ENCODE results near the gene MYOCD. TPM values are rescaled to one million over a fixed set of nuclear protein-coding genes. Genes with fewer than 3 reads are reported as not detected.

The MYOCD gene
- total RNA-seq, 4 donors from 2014 or later = 0.34 to 2.8 (median 0.78) TPM

- H3K9me3 ChIP-seq = no peaks in the 10 kb centered on the region
- DNase-seq (ENCODE audit: low spot score in 2 of 2) = no peak
- no peaks in the 10 kb centered on the region for H3K4me1 ChIP-seq
- TF ChIP-seq POLR2A (IDR thresholded peaks at IDR 0.05) (no peak), EP300 (IDR thresholded peaks at IDR 0.05) (no peak), CTCF (IDR thresholded peaks at IDR 0.05) (no peak), POLR2AphosphoS5 (IDR thresholded peaks at IDR 0.05) (no peak)
- no peaks in the 10 kb centered on the region for H3K36me3 ChIP-seq
- no peaks in the 10 kb centered on the region for H3K27me3 ChIP-seq
- no peak overlapping the region for H3K27ac ChIP-seq
- H3K4me3 ChIP-seq = no peak overlapping the region
These were observed 43.4 kb downstream of the MYOCD start for GRCh38 chr17:12709063-12709462.

GRCh38 chr17:12712415-12712814, 46.7 kb downstream of the MYOCD start:
- 69% methylated on average over 4 of the region's 4 CpGs for WGBS
- H3K9me3 ChIP-seq = no peaks in the 10 kb centered on the region
- H3K27ac ChIP-seq = peak overlapping the region; percentile 20
- H3K27me3 ChIP-seq = no peaks in the 10 kb centered on the region
- DNase-seq (ENCODE audit: low spot score in 2 of 2) = no peak
- no peak for TF ChIP-seq POLR2AphosphoS5 (IDR thresholded peaks at IDR 0.05)
- TF ChIP-seq CTCF (IDR thresholded peaks at IDR 0.05) = no peak
- TF ChIP-seq POLR2A (IDR thresholded peaks at IDR 0.05) = no peak
- TF ChIP-seq EP300 (IDR thresholded peaks at IDR 0.05) = no peak
- no peaks in the 10 kb centered on the region for H3K36me3 ChIP-seq
- H3K4me3 ChIP-seq = no peak overlapping the region
- H3K4me1 ChIP-seq = no peaks in the 10 kb centered on the region

- Histone ChIP-seq H3K9me3 (no peaks in the 10 kb centered on the region), H3K27ac (peak overlapping the region; percentile 20), H3K36me3 (no peaks in the 10 kb centered on the region), H3K27me3 (no peaks in the 10 kb centered on the region), H3K4me1 (no peaks in the 10 kb centered on the region), H3K4me3 (no peak overlapping the region)
- DNase-seq (ENCODE audit: low spot score in 2 of 2) = no peak
- no peak for TF ChIP-seq POLR2A (IDR thresholded peaks at IDR 0.05)
- TF ChIP-seq EP300 (IDR thresholded peaks at IDR 0.05) = no peak
- no peak for TF ChIP-seq CTCF (IDR thresholded peaks at IDR 0.05)
- no peak for TF ChIP-seq POLR2AphosphoS5 (IDR thresholded peaks at IDR 0.05)
- WGBS = 49% methylated on average over 3 of the region's 3 CpGs
These were observed 47.3 kb downstream of the MYOCD start for GRCh38 chr17:12712941-12713340.

- no peaks in the 10 kb centered on the region for H3K9me3 ChIP-seq
- no peak for DNase-seq (ENCODE audit: low spot score in 2 of 2)
- no peaks in the 10 kb centered on the region for H3K27me3 ChIP-seq
- H3K27ac ChIP-seq = no peak overlapping the region
- TF ChIP-seq POLR2A (IDR thresholded peaks at IDR 0.05) (no peak), EP300 (IDR thresholded peaks at IDR 0.05) (no peak), POLR2AphosphoS5 (IDR thresholded peaks at IDR 0.05) (no peak), CTCF (IDR thresholded peaks at IDR 0.05) (no peak)
- no peaks in the 10 kb centered on the region for H3K4me1 ChIP-seq
- 92% methylated on average over 11 of the region's 11 CpGs for WGBS
- H3K4me3 ChIP-seq = no peak overlapping the region
- no peaks in the 10 kb centered on the region for H3K36me3 ChIP-seq
These were observed 54.3 kb downstream of the MYOCD start for GRCh38 chr17:12719948-12720347.

GRCh38 chr17:12721581-12721980, 55.9 kb downstream of the MYOCD start:
- DNase-seq (ENCODE audit: low spot score in 2 of 2) = no peak
- Histone ChIP-seq H3K4me1 (no peaks in the 10 kb centered on the region), H3K9me3 (no peaks in the 10 kb centered on the region), H3K27me3 (no peaks in the 10 kb centered on the region), H3K4me3 (no peak overlapping the region), H3K36me3 (no peaks in the 10 kb centered on the region), H3K27ac (no peak overlapping the region)
- WGBS = 89% methylated on average over 1 of the region's 1 CpG
- TF ChIP-seq POLR2A (IDR thresholded peaks at IDR 0.05) (no peak), EP300 (IDR thresholded peaks at IDR 0.05) (no peak), POLR2AphosphoS5 (IDR thresholded peaks at IDR 0.05) (no peak), CTCF (IDR thresholded peaks at IDR 0.05) (no peak)

Data from suprapubic skin (tissue), 4 donors.